T-cell (primary cell): ENCODE data around the gene SPANXN4. TPM values are rescaled to one million over a fixed set of nuclear protein-coding genes. Genes with fewer than 3 reads are reported as not detected.

ENCODE experiments used
- ATAC-seq, 4 experiments: fragments of 200-7000 bp in 3 of 4; fragments of 150-1000 bp in 1 of 4; cut with Tn5 transposase; replicated peaks in 1 of 4; 1 replicate in 3 of 4; 2 replicates in 1 of 4; pipeline ENCODE4 v1.10.0; 2021; ENCODE audit warnings: moderate library complexity in 3 of 4, mild to moderate bottlenecking in 2 of 4, moderate number of reproducible peaks in 1 of 4
- CTCF ChIA-PET, 2 donors: fragments of 300-600 bp; sonication (Branson Sonifier 250); formaldehyde crosslinking; loops; one replicate each; lab custom pipeline; 2022; ENCODE audit warnings: antibody characterized with exemption in 2 of 2; lab: Charles Lee
- POLR2A ChIA-PET, 2 donors: fragments of 300-600 bp; sonication (Branson Sonifier 250); formaldehyde crosslinking; loops; one replicate each; lab custom pipeline; 2022; ENCODE audit warnings: antibody characterized with exemption in 2 of 2; lab: Charles Lee
- DNase-seq, 35 experiments: peaks; one replicate each; pipeline versions ENCODE4 v3.0.0 to v3.0.0-alpha.2; 2013 to 2023
- H3K27ac ChIP-seq: one replicate; pipeline ENCODE4 v1.5.1; 2013; ENCODE audit warnings: low read length
- H3K27me3 ChIP-seq, 2 experiments: replicated peaks in 1 of 2; 1 replicate in 1 of 2; 2 replicates in 1 of 2; pipeline versions ENCODE4 v1.6.1 to v1.7.0; 2013; ENCODE audit warnings: low read length in 1 of 2, mixed read lengths in 1 of 2; ENCODE audit not compliant: control insufficient read depth in 2 of 2, insufficient read depth in 2 of 2; ENCODE audit errors: extremely low read depth in 1 of 2
- H3K36me3 ChIP-seq, 2 donors: 1 replicate in 1 of 2; 2 replicates in 1 of 2; pipeline versions ENCODE4 v1.6.1 to v1.7.0; 2013; ENCODE audit warnings: low read length in 1 of 2; ENCODE audit not compliant: control insufficient read depth in 2 of 2, insufficient read depth in 1 of 2; ENCODE audit errors: extremely low read depth in 1 of 2
- H3K4me1 ChIP-seq, 2 experiments: 1 replicate in 1 of 2; 2 replicates in 1 of 2; pipeline versions ENCODE4 v1.6.1 to v1.7.0; 2013; ENCODE audit warnings: low read length in 2 of 2, mixed read lengths in 1 of 2; ENCODE audit not compliant: insufficient read depth in 2 of 2, control insufficient read depth in 1 of 2; ENCODE audit errors: extremely low read depth in 1 of 2
- H3K4me3 ChIP-seq, 2 donors: 1 replicate in 1 of 2; 2 replicates in 1 of 2; pipeline versions ENCODE4 v1.5.1 to v1.7.0; 2013; ENCODE audit warnings: mild to moderate bottlenecking in 2 of 2, low read length in 1 of 2, moderate library complexity in 1 of 2; ENCODE audit not compliant: control insufficient read depth in 1 of 2; ENCODE audit errors: extremely low read depth in 1 of 2
- H3K9me3 ChIP-seq: 2 replicates; pipeline ENCODE4 v1.7.0; 2013
- H3K27ac Mint-ChIP-seq, 2 donors: one replicate each; pipeline ENCODE4 v1.8.0; 2020 to 2021; ENCODE audit warnings: mild to moderate bottlenecking in 2 of 2, mixed read lengths in 2 of 2
- H3K27me3 Mint-ChIP-seq, 2 donors: one replicate each; pipeline ENCODE4 v1.8.0; 2021 to 2022; ENCODE audit warnings: mixed read lengths in 2 of 2
- H3K36me3 Mint-ChIP-seq: one replicate; pipeline ENCODE4 v1.8.0; 2021; ENCODE audit warnings: mixed read lengths
- H3K4me1 Mint-ChIP-seq, 3 donors: one replicate each; pipeline ENCODE4 v1.8.0; 2020 to 2022; ENCODE audit warnings: mixed read lengths in 3 of 3, mild to moderate bottlenecking in 1 of 3
- H3K4me3 Mint-ChIP-seq, 3 donors: one replicate each; pipeline ENCODE4 v1.8.0; 2020 to 2022; ENCODE audit warnings: mild to moderate bottlenecking in 3 of 3, mixed read lengths in 3 of 3, moderate library complexity in 3 of 3
- H3K9me3 Mint-ChIP-seq, 3 donors: one replicate each; pipeline ENCODE4 v1.8.0; 2020 to 2022; ENCODE audit warnings: mixed read lengths in 3 of 3
- WGBS: methylation state at CpG from one replicate; pipeline ENCODE4 v1.1.5; 2013; ENCODE audit warnings: missing lambda C conversion rate; ENCODE audit not compliant: insufficient coverage; 5-methylcytosine and 5-hydroxymethylcytosine counted together
- total RNA-seq, 35 experiments: library from RNA in 6 of 35; stranded (reverse) in 6 of 35; fragments of 120-200 nt in 1 of 35; gene quantifications; one replicate each; pipeline versions ENCODE4 v1.2.1 to v1.2.4 and lab custom pipeline; 2013 to 2026

The SPANXN4 gene
- total RNA-seq, 5 donors from 2014 or later (not counting 1 experiment from before 2014, with no cell fraction given): not detected

DNA sequence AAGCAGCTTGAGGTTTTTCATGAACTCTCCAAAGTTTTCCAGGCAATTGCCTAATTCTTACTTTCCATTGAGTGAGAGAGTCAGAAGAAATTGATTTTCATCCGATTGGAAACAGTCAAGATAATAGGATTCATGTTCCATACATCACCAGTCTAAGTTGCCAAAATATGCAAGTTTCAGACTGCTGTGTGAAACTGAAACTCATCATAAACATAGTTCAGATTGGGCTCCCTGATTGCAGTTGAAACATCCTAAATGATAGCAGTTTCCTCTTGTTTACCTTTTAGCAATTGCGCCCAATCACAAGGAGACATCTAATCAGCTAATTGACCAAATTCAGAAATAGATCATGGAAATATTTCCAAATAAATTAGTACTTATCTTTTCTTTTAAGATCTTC lies 56.8 kb downstream of the SPANXN4 start:
- CTCF ChIA-PET: no interaction called here
- Histone ChIP-seq H3K9me3 (no peaks in the 10 kb centered on the region), H3K27ac (no peak overlapping the region), H3K27me3 (no peaks in the 10 kb centered on the region), H3K4me3 (no peak overlapping the region), H3K4me1 (no peaks in the 10 kb centered on the region), H3K36me3 (no peaks in the 10 kb centered on the region)
- ATAC-seq: no peak
- no peak for DNase-seq
- H3K27ac Mint-ChIP-seq: no peak overlapping the region
- no CpG with 5 or more reads among the region's 2 CpGs for WGBS
- peaks cover 0 to 5% of the 10 kb centered on the region in 2 donors for H3K27me3 Mint-ChIP-seq
- POLR2A ChIA-PET: no interaction called here
- no peaks in the 10 kb centered on the region for H3K4me1 Mint-ChIP-seq
- peaks cover 0 to 7% (median 7%) of the 10 kb centered on the region in 3 donors for H3K9me3 Mint-ChIP-seq
- no peaks in the 10 kb centered on the region for H3K36me3 Mint-ChIP-seq
- no peak overlapping the region for H3K4me3 Mint-ChIP-seq
